Coronary artery (tissue), 2 donors: ENCODE data around the gene MYRIP.
A peak's percentile ranks its signal among the peaks of the same experiment; 100 is the strongest.
"Not testable (repeated sequence)": the region's sequence is repeated elsewhere in the genome, so short reads cannot be mapped to it uniquely, and the experiment has no call there.

ENCODE experiments used
- DNase-seq: peaks from one replicate; pipeline ENCODE4 v3.0.0-alpha.2; 2017; ENCODE audit warnings: low spot score
- H3K27ac ChIP-seq, 2 donors: fragments of 200-600 bp; sonication (generic); one replicate each; pipeline ENCODE4 v1.5.1; 2016 to 2019
- H3K4me3 ChIP-seq: fragments of 200-600 bp; sonication (generic); 2 replicates; pipeline ENCODE4 v1.5.1; 2016; ENCODE audit warnings: mild to moderate bottlenecking, moderate library complexity
- CTCF ChIP-seq: fragments of 200-600 bp; sonication (generic); IDR thresholded peaks from one replicate; pipeline ENCODE4 v1.5.1; 2019; ENCODE audit warnings: antibody characterized with exemption

The MYRIP gene

GRCh38 chr3:40078590-40078989 lies 269.2 kb downstream of the MYRIP start:
- TF ChIP-seq CTCF = no peak
- peak overlapping the region; percentile 42 to 77 for H3K27ac ChIP-seq
- no peak for DNase-seq
- no peak overlapping the region for H3K4me3 ChIP-seq

GRCh38 chr3:40079203-40079846 lies 269.9 kb downstream of the MYRIP start:
- Histone ChIP-seq H3K4me3 (no peak overlapping the region), H3K27ac (peak overlapping the region; percentile 42 to 77)
- no peak for DNase-seq
- TF ChIP-seq CTCF = no peak

GRCh38 chr3:40079847-40080240 lies 270.4 kb downstream of the MYRIP start:
- DNase-seq = no peak
- H3K27ac ChIP-seq = no peak overlapping the region
- TF ChIP-seq CTCF = no peak
- H3K4me3 ChIP-seq = no peak overlapping the region

- no peak overlapping the region for H3K4me3 ChIP-seq
- DNase-seq = no peak
- H3K27ac ChIP-seq = no peak overlapping the region
- TF ChIP-seq CTCF = no peak
Observed at GRCh38 chr3:40083066-40083465, 273.7 kb downstream of the MYRIP start.

- H3K4me3 ChIP-seq, DNase-seq, H3K27ac ChIP-seq: not testable (repeated sequence)
Observed at GRCh38 chr3:40084424-40084823, 275.0 kb downstream of the MYRIP start.

- no peak for DNase-seq
- no peak for TF ChIP-seq CTCF
- H3K4me3 ChIP-seq = no peak overlapping the region
- no peak overlapping the region for H3K27ac ChIP-seq
Observed at GRCh38 chr3:40086890-40087883, 277.8 kb downstream of the MYRIP start.

- Histone ChIP-seq H3K27ac (no peak overlapping the region), H3K4me3 (no peak overlapping the region)
- no peak for TF ChIP-seq CTCF
- DNase-seq = no peak
Observed at GRCh38 chr3:40088527-40089170, 279.2 kb downstream of the MYRIP start.
